Lower lobe of right lung (tissue), 2 donors: ENCODE measurements around the gene PDE9A. TPM values are rescaled to one million over a fixed set of nuclear protein-coding genes. Genes with fewer than 3 reads are reported as not detected.

Source experiments
- ATAC-seq, 2 donors: fragments of 200-7000 bp; cut with Tn5 transposase; one replicate each; pipeline ENCODE4 v1.9.1; 2020 to 2022; ENCODE audit warnings: mild to moderate bottlenecking in 2 of 2, moderate library complexity in 2 of 2
- DNase-seq: peaks from one replicate; pipeline ENCODE4 v3.0.0-alpha.2; 2020
- H3K27ac ChIP-seq: fragments of 200-600 bp; one replicate; pipeline ENCODE4 v1.8.0; 2022
- H3K27me3 ChIP-seq: fragments of 200-600 bp; one replicate; pipeline ENCODE4 v1.8.0; 2022; ENCODE audit warnings: low read depth
- H3K36me3 ChIP-seq: fragments of 200-600 bp; one replicate; pipeline ENCODE4 v1.8.0; 2022; ENCODE audit warnings: mild to moderate bottlenecking
- H3K4me1 ChIP-seq: fragments of 200-600 bp; one replicate; pipeline ENCODE4 v1.8.0; 2022
- H3K4me3 ChIP-seq: fragments of 200-600 bp; one replicate; pipeline ENCODE4 v1.8.0; 2022; ENCODE audit warnings: mild to moderate bottlenecking
- H3K9me3 ChIP-seq: fragments of 200-600 bp; one replicate; pipeline ENCODE4 v1.8.0; 2022
- intact Hi-C: fragments of 100-400 bp; cut with DNase I; formaldehyde crosslinking; loops from one replicate; pipeline ENCODE4 v1.11.0; 2022
- total RNA-seq: library from RNA; stranded (reverse); fragmentation: NEBNext Ultra II Directional; extraction: Animal tissue kit (Norgen Biotek cat#: 25700); gene quantifications from one replicate; pipeline ENCODE4 v1.2.1, GENCODE V29; 2021
- TF ChIP-seq, protein P1 (sequence below): fragments of 200-600 bp; IDR thresholded peaks from one replicate; pipeline ENCODE4 v1.8.0; 2022; ENCODE audit warnings: antibody characterized with exemption, mild to moderate bottlenecking
- donor health status: DM: no; HTN: yes; CAD: no; lungs with severe emphysema.

Gene PDE9A
- total RNA-seq, 1 donor from 2014 or later: 12.8 TPM

DNA sequence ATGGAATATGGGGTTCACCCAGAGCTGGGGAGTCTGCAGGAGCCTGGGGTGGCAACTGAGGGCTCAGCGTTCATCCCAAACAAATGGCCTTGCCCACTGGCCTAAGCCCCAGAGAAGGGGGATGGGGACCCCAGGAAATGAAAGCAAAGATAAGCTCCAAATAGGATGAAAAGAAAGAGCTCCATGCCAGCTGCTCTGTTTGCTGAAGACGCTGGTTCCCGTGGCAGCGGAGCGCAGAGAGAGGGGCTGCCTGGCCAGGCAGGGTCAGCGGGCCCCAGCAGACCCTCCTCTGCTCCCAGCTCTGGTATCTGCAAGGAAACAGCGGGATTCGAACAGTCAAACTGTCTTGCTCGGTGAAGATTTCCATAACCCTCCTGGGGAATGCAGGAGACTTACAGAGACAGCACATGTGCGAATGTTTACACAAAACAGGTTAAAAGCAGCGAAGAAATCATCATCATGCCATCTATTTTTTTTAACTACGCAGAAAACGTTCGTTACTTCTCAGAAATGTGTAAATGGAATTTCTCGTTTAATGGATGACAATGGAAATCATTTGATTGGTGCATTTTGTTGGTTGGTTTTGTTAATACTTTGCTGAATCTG lies 94.4 kb downstream of the PDE9A start:
- peak overlapping the region; percentile 80 for H3K27ac ChIP-seq
- H3K27me3 ChIP-seq: no peaks in the 10 kb centered on the region
- intact Hi-C loops: no loop called here
- no peak overlapping the region for H3K4me3 ChIP-seq
- DNase-seq (no peak), ATAC-seq (no peak)
- TF ChIP-seq, protein P1, sequence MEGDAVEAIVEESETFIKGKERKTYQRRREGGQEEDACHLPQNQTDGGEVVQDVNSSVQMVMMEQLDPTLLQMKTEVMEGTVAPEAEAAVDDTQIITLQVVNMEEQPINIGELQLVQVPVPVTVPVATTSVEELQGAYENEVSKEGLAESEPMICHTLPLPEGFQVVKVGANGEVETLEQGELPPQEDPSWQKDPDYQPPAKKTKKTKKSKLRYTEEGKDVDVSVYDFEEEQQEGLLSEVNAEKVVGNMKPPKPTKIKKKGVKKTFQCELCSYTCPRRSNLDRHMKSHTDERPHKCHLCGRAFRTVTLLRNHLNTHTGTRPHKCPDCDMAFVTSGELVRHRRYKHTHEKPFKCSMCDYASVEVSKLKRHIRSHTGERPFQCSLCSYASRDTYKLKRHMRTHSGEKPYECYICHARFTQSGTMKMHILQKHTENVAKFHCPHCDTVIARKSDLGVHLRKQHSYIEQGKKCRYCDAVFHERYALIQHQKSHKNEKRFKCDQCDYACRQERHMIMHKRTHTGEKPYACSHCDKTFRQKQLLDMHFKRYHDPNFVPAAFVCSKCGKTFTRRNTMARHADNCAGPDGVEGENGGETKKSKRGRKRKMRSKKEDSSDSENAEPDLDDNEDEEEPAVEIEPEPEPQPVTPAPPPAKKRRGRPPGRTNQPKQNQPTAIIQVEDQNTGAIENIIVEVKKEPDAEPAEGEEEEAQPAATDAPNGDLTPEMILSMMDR: no peak
- H3K9me3 ChIP-seq: no peaks in the 10 kb centered on the region
- no peaks in the 10 kb centered on the region for H3K36me3 ChIP-seq
- peaks cover 23% of the 10 kb centered on the region for H3K4me1 ChIP-seq

DNA sequence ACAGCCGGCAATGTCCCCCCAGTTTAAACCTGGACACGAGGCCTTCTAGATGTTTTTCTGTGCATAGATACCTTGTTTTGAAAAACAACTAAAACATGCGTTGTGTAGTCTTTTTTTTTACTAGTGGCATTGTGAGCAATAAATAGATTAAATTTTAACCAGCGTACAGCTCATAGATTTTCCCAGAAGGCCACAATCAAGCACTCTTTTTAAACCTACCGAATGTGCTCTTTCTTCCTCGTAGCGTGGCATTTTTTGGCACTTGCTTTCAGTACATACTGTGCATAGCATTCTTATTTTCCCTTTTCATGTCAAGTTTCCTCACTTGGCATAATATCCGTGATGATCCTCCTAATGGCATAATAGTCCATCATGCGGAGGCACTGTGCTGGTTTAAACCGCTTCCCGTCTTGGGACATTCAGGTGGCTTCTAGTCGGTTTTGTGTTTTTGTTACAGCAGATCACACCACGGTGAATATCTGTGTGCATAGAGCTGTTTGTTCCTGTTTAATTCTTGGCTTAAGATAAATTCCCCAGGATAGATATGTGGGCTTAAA lies 95.3 kb downstream of the PDE9A start:
- TF ChIP-seq, protein P1: no peak
- DNase-seq: no peak
- no peak overlapping the region for H3K27ac ChIP-seq
- H3K36me3 ChIP-seq: no peaks in the 10 kb centered on the region
- H3K4me1 ChIP-seq: peaks cover 23% of the 10 kb centered on the region
- intact Hi-C loops: no loop called here
- H3K9me3 ChIP-seq: no peaks in the 10 kb centered on the region
- no peaks in the 10 kb centered on the region for H3K27me3 ChIP-seq
- H3K4me3 ChIP-seq: no peak overlapping the region
- no peak for ATAC-seq

DNA sequence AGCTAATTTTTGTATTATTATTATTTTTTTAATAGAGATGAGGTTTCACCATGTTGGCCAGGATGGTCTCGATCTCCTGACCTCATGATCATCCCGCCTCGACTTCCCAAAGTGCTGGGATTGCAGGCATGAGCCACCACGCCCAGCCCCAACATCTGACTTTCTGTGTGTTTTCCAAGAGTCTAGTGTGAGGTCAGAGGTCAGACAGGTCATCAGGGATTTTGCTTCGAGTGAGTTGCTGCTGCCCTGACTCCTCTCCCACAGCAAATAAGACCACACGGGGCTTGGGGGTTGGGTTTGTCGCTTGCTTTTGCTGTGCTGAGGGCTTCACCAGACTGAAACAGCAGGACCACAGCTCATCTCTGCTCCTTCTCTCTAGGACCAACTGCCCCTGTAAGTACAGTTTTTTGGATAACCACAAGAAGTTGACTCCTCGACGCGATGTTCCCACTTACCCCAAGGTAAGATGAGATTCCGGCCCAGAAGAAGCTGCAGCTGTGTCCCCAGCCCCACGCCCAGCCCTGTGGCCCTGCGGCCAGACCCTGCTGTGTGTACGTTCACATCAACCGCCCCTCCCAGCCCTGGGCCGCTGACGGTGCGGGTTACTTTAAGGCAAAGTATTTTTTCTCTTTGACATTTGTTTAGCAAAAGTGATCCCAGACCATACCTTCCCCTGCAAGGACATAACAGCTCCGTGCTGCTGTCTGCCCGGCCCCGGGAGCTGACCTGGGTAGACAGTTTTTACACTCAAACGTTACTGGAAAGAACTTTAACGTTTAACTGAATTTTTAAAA lies 97.5 kb downstream of the PDE9A start:
- Histone ChIP-seq H3K27ac (no peak overlapping the region), H3K4me1 (peaks cover 20% of the 10 kb centered on the region), H3K27me3 (no peaks in the 10 kb centered on the region), H3K9me3 (no peaks in the 10 kb centered on the region), H3K4me3 (no peak overlapping the region), H3K36me3 (no peaks in the 10 kb centered on the region)
- TF ChIP-seq, protein P1: no peak
- intact Hi-C loops: no loop called here
- no peak for DNase-seq
- ATAC-seq: no peak

DNA sequence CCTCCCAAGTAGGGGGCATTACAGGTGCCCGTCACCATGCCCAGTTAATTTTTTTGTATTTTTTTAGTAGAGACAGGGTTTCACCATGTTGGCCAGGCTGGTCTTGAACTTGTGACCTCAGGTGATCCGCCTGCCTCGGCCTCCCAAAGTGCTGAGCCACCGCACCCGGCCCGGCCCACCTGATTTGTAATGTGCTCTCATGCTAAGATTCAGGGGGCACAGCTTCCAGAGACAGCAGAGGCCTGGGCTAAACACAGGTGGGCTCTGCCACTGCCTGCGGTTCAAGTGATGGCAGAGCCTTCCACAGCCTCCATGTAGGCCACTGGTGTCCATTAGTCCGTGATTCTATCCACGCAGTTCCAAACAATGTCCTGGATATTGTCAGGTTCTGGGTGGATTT lies 98.4 kb downstream of the PDE9A start:
- DNase-seq: no peak
- Histone ChIP-seq H3K9me3 (no peaks in the 10 kb centered on the region), H3K4me1 (peaks cover 11% of the 10 kb centered on the region), H3K27ac (no peak overlapping the region), H3K27me3 (no peaks in the 10 kb centered on the region), H3K36me3 (no peaks in the 10 kb centered on the region), H3K4me3 (no peak overlapping the region)
- intact Hi-C loops: no loop called here
- TF ChIP-seq, protein P1: no peak
- no peak for ATAC-seq

DNA sequence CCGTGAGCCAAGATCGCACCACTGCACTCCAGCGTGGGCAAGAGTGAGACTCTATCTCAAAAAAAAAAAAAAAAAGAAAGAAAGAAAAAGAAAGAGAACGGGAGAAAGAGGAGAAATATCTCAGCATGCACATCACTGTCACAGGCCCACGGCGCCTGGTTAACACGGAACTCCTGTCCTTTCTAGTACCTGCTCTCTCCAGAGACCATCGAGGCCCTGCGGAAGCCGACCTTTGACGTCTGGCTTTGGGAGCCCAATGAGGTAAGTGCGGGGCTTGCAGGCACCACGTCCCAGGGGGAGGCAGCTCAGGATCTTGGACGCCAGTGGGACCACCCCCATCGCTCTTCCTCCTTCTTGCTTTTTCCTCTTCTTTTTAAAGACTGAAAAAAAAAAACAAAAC lies 100.4 kb downstream of the PDE9A start:
- no peaks in the 10 kb centered on the region for H3K9me3 ChIP-seq
- intact Hi-C loops: no loop called here
- no peaks in the 10 kb centered on the region for H3K27me3 ChIP-seq
- no peak overlapping the region for H3K27ac ChIP-seq
- no peaks in the 10 kb centered on the region for H3K36me3 ChIP-seq
- H3K4me1 ChIP-seq: no peaks in the 10 kb centered on the region
- no peak for ATAC-seq
- TF ChIP-seq, protein P1: no peak
- no peak overlapping the region for H3K4me3 ChIP-seq
- DNase-seq: no peak
